Inferior parietal cortex (tissue), 1 donor: ENCODE data around the gene EPS8.
"Not testable (repeated sequence)": the region's sequence is repeated elsewhere in the genome, so short reads cannot be mapped to it uniquely, and the experiment has no call there.

ENCODE experiments used
- DNase-seq: peaks from one replicate; pipeline ENCODE4 v3.0.0-alpha.2; 2016; ENCODE audit errors: extremely low spot score

The EPS8 gene

DNA sequence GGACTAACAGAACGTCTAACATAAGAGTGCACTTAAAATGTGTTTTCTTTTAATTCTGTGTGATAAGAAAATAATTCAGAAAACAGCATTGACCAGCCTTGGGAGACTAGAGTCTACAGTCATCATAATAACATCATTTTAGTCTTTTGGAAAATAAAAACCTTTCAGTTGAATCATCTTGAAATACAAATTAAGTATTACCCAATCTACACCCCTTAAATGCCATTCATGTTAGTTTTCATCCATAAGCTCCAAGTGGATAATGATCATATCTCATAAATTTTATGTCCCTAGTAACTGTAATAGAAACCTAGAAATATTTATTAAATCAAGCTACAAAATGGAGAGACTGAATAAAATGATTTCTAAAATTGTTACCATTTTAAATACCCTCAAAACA, 32.4 kb downstream of the EPS8 start:
- no peak for DNase-seq

DNA sequence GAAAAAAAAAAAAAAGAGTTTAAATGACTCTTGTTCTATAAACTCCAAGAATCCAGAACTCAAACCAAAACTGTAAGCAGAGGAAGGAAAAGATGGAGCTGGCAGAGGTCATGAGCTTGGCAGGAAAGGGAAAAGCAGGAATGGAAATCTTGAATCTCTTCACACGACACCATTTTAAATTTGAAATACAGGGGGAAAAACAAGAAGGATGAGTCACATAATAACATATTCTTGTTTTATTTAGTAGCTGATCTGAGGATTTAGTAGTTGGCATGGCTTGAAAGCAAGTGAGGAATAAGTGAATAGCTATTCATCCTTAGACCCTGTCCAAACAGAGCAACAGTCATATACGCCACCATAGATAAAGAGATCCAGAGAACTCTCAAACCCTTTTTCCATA, 35.0 kb downstream of the EPS8 start:
- DNase-seq = no peak

DNA sequence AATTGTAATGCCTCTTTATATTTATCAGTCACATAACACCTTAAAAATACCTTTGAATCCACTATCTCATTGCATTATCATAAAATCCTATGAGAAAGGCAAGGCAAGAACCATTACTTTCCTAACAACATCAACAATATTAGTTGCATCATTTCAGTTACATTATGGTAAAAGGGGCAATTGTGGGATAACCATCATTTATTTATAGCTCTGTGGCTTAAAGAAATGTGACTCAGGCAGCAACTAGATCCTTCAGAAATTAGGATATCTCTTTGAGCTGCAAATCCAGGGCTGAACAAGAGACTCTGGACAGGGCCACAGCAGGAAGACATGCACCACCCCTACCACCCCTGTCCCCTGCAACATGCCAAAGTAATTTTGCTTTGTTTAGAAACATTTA, 36.4 kb downstream of the EPS8 start:
- no peak for DNase-seq

DNA sequence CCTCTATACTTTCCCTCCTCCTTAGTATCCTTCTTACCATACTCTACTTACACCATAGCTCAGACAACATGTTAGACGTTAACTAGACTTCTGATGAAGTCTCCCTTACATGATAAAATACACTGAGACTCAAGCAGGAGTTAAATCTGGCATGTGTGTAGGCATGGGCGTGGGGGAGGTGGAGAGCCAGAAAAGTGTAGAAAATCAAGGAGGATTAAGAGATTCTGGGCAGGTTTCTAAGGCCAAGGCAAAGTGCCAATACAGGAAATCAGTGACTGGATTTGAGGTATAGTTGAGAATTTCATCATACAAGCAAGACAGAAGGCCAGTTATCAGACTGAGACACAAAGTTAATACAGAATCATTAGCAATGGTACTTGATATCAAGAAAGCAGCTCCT, 37.4 kb downstream of the EPS8 start:
- DNase-seq = no peak

DNA sequence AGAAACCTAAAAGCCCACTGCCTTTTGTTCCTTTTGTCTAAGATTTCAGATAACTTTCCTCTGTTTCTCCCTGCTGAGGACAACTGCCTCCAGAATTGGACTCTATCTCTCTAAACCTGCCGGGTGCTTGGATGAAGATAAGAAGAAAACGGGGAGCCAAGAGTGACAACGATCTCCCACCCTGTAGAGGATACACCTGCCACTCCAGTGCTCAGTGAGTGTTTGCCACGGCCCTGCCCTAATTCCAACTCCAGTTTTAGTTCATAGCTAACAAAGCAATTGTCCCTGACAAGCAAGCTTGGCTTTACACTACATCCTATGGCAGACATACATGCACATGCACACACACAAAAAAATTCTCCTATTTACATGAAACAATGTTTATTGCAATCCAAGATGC, 39.3 kb downstream of the EPS8 start:
- no peak for DNase-seq

DNA sequence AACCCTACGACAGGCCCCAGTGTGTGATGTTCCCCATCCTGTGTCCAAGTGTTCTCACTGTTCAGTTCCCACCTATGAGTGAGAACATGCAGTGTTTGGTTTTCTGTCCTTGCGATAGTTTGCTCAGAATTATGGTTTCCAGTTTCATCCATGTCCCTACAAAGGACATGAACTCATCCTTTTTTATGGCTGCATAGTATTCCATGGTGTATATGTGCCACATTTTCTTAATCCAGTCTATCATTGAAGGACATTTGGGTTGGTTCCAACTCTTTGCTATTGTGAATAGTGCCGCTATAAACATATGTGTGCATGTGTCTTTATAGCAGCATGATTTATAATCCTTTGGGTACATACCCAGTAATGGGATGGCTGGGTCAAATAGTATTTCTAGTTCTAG, 47.3 kb downstream of the EPS8 start:
- DNase-seq = not testable (repeated sequence)

DNA sequence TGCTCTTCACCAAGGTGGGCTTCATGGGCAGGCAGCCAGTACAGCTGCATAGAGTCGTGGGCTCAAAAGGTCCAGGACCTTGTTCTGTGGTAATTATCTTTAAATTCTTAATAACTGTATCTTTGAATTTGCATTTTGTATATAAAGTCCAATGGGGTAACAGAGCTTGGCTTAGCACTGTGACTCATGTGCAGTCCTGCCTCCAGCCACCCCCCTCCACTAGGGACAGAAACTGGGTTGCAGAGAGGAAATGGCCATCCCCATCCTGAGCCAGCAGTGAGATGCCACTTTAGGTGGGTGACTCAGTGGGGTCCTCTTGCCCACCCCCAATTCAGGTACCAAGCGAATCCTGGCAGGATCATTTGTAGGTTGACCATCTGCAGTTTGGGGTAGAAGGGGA, 48.1 kb downstream of the EPS8 start:
- DNase-seq = no peak

DNA sequence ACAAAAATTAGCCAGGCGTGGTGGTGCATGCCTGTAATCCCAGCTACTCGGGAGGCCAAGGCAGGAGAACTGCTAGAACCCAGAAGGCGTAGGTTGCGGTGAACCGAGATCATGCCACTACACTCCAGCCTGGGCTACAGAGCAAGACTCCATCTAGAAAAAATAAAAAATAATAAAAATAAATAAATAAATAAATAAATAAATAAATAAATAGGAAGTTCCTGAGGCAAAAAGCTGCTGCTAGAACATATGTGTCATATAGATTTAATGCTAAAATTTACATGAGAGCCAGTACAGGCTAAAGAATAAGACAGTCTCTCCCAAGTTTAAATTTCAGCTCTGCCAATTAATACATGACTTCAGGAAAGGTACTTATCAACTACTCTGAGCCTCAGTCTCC, 48.8 kb downstream of the EPS8 start:
- not testable (repeated sequence) for DNase-seq

DNA sequence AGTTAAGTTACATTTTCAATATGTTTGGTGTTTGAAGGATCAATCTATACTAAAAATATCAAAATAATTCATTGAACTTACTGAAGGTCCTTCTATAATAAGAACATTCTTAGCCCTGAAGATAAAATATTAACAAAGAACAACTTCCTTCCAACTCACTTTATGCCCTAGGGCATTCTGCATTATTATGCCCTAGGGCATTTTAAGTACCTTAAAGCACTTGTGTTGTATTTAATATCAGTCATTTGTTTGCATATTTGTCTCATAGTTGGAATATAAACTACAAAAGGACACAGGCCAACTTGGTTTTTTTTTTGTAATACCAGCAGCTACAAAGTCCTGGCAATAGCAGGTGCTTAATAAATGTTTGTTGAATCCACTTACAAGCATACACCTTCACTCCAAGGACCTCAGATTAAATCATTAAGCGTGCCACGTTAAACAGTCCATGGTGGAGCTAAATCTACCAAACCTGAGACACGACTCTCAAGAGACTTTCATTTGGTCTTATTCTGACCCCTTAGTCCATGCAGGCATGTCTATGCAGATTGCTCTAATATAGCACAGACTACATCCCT, 50.7 kb downstream of the EPS8 start:
- DNase-seq = no peak

DNA sequence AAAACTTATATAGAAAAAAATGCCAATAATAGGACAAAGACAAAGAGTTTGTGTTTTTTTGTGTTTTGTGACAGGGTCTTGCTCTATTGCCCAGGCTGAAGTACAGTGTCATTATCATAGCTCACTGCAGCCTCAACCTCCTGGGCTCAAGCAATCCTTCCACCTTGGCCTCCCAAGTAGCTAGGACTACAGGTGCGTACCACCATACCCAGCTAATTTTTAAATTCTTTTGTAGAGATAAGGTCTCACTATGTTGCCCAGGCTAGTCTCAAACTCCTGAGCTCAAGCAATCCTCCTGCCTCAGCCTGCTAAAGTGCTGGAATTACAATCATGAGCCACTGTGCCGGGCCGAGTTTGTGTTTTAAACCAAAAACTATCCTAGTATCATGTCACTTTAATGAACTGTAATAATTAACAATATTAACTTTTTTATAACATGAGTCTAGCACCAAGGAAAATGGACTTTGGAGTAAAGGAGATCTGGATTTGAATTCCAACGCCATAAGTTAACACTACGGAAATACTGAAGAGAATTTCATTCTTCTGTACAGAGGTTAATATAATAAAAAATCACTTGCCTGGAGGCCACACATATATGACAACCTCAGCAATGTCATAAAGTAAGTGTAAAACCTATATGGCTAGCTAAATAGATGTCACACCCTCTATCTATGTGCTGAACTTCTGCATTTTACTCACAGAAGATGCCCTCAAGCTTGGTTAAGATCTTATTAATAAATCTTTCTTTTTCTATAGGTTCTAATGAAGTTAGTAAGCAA, 53.2 kb downstream of the EPS8 start:
- DNase-seq = no peak

DNA sequence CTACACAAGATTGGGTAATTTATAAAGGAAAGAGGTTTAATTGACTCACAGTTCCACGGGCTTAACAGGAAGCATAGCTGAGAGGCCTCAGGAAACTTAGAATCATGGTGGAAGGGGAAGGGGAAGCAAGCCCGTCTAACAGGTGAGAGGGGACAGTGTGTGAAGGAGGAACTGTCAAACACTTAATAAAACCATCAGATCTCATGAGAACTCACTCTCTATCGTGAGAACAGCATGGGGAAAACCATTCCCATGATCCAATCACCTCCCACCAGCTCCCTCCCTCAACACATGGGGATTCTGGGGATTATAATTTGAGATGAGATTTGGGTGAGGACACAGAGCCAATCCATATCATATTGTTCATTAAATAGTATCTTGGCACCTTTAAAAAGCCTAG, 56.1 kb downstream of the EPS8 start:
- DNase-seq = no peak

DNA sequence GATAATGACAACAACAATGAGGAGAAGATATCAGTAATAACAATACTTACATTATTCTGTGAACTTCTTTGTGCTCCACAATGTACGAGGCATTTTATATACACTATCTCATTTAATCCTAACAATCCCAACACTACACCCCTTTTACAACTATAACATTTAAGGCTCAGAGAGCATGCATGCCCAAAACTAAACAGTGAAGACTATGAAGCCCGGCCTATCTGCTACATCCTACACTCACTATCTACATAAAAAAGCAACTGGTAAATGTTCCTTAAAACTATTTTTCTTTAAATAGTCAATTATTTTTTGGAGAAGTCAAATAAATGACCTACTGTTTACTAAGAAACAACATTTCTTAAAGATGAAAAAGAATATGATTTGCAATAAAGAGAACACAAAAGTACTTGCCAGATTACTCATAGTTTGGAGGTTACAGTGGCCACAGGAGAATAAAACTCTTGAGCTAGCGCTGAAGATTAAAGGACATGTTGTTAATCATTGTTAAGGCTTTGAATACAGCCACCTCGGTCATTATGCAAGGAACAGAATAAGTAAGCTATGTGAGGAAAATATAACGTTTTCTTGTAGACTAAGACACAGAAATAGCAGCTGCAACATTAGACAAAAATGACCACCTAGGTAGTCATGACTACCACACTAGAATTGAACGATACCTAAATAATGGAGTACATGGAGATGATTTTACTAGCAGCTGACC, 56.7 kb downstream of the EPS8 start:
- no peak for DNase-seq

DNA sequence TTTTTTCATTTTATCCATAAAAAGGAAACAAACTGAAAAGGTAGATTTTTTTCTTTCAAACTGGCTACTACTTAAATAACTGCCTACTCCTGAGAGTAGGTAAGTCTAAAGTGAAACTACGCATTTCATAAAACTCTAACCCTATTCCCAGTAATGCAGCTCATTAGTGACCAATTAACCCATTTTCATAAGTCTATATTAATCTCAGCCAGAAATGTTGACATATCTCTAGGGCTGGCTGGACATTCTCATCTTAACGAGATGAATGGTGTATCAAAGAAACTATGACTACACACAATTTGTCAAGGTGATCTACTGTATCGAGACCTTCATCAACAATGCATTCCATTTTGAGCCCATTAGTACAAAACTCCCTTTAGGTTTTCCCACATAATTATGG, 57.2 kb downstream of the EPS8 start:
- no peak for DNase-seq

DNA sequence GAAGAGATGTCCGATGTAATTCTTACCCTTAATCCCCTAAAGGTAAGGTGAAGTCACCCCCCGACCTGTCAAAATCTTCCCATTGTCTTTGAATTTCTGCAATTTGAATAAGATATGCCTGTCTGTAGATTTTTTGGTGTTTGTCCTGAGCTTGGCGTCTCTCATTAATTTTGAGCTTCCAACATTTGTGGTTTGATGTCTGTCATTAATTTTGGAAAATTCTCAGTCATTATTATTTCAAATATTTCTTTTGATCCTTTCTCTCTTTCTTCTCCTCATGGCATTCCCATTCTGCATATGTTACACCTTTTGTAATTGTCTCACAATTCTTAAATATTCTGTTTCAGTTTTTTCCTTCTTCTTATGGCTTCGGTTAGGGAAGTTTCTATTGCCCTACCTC, 60.1 kb downstream of the EPS8 start:
- no peak for DNase-seq

DNA sequence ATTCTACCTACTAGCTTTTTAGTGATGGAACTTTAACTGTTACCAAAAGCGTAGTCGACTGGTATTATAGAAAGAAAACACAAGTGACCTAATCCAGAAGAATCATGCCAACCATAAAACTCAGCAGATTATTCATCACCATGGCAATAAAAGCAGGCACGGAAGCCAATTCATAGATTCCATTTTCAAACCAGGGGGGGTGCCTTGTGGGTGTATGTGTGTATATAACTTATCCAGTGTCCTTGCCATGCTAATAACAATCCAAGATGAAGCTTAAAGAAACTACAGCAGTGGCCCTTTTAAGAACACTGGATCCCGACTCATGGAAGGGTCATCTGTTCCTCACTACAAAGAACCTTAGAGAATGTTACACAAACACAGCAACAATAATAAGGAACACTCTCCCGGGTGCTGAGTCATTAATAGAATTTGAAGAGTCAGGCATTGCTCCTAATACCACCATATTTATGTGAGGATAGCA, 61.0 kb downstream of the EPS8 start:
- DNase-seq = no peak

DNA sequence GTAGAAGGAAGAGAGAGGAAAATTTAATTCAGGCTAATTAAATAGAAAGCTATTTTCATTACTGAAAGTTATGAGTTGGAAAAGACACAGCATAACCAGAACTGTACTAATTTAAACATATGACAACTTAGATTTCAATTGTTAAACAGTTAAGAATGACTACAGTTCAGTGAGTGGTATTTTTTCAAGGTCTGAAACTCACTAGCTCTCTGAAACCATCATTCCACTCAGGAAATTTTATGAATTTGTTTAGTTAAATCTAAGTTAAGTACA, 62.4 kb downstream of the EPS8 start:
- DNase-seq = no peak

DNA sequence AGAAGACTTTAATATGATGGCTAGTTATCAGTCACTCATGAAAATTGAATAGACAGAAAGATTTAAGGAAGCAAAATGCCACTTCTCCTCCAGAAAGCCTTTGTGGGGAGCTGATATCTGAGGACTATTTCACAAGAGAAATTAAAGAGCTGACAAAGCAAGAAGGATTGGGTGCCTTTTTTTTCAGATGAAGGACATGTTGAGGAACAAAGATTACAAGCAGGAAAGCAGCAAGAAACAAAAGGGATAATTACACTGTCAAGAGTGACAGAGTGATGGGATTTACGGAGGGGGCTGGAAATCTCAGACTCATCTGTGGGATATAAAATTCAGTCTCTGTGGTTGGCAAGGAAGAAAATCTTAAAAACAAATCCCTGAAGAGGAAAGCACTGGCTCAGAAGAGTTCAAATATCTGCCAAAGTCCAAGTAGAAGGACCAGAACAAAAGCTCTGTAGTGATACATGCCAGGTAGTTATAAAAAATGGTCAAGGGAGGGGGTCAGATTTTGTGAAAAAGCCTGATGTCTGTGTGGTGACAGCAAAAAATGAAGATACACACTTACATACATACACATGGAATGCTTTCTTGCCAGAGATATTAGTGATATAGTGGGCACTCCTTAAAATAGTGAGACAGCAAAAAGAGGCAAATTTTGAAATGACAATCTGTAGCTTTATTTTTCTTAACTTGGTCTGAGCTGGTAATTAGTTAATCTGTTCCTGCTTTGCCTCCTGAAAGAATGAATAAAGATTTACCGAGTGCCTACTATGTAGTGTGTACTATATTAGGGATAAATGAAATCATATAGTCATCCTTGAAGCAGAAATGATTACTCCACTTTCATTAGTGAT, 62.9 kb downstream of the EPS8 start:
- peak; percentile 27 for DNase-seq

DNA sequence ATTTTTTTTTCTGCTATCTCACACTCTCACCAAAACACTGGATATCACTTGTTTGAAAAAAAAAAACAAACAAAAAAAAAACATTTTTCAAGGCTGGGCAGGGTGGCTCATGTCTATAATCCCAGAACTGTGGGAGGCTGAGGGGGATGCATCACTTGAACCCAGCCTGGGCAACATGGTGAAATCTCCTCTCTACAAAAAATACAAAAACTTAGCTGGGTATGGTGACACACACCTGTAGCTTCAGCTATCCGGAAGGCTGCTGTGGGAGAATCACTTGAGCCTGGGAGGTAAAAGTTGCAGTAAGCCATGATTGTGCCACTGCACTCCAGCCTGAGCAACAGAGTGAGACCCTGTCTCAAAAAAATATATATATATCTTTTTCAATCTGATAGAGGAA, 66.2 kb downstream of the EPS8 start:
- no peak for DNase-seq

DNA sequence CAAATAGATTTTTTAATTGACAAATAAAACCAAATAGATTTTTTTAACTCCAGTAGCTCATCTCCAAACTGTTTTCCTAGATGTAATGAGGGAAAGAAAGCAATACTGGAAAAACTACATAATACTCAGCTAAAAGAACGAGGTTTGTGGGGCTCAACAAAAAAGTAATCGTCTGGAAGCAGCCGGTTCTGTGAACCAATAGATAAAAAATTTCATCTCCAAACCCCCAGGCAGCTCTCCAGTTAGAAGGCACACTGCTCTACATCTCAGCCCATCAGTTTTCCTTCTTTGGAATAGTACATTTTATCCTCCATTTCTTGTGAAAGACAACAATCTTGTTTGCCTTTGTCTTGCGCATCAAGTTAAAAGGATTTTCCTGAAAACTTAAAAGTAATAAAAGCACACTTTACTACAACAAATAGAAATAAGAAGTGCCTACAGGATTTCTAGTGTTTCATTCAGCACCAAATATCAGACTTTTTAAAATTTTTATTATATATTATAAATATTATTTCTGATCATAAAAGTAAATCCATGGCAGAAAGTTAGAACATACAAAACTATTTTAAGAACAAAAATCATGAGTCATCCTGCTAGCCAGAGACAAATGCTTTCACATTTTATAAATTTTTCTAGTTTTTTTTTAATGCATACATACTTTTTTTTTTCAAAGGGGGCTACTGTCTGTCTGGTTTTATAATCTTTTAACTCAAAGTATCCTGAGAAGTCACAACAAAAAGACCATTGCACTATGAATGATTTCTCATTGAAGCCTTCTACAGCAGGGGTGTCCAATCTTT, 67.7 kb downstream of the EPS8 start:
- DNase-seq = no peak

DNA sequence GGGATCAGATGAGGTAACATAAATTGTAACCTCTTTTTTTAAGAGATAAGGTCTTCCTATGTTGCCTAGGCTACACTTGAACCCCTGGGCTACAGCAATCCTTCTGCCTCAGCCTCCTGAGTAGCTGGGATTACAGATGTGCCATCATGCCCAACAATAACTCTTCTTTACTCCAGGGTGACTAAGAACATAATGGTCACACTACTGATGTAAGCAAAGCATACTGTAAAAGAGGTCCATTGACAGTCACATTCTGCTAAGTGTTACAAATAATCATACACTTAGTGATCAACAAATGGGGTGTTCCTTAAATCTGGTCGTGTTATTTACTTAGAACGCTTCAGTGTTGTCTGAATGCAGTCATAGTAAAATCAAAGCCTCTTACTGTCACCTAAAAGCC, 68.9 kb downstream of the EPS8 start:
- DNase-seq = no peak

DNA sequence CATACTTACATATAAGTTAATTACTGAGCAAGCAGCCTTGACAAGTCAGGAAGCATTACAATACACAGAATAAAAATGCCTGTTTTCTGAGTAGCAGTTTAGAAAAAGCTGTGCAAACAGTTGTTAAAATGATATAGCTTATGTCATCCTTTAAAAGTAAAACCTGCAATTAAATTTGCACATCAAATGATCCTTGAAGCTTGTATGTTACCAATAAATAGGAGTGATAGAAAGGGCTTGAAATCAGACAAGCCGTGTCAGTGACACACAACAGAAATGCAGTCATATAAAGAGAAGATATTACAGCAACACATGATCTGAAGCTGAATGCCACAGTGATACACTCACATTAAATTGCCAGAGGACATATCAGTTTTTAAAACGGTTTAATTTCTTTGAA, 70.0 kb downstream of the EPS8 start:
- no peak for DNase-seq
